ENCODE measurements around the gene IRAK1.

IRAK1 gene

GRCh38 chrX:153969125-153969903 lies 50.4 kb downstream of the IRAK1 start:
- H3K27me3 Mint-ChIP-seq (ENCODE audit: low read depth) = no peaks in the 10 kb centered on the region
- peaks cover 27% of the 10 kb centered on the region for H3K4me1 Mint-ChIP-seq (ENCODE audit: low read depth)
- H3K36me3 Mint-ChIP-seq (ENCODE audit: low read depth) = peaks cover 17% of the 10 kb centered on the region
- no peaks in the 10 kb centered on the region for H3K9me3 Mint-ChIP-seq
- H3K4me3 Mint-ChIP-seq = peak overlapping the region; percentile 100
- peak overlapping the region; percentile 98 for H3K27ac Mint-ChIP-seq

DNA sequence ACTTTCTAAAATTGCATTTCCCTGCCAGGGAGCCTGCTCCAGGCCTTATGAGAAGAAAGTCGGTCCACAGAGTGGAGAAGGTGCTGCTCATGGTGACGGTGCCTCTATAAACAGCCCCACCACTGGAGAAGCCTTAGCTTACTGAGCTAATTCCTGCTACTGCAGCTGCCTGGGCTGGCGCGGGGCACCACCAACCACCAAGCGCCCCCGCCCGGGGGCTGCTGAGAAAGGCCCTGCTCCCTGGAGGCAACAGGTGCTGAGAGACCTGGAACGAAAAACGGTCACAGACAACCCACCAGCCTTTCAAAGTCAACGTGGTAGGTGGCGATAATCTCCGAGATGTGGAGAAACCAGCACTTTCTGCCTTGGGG lies 51.0 kb downstream of the IRAK1 start:
- peaks cover 24% of the 10 kb centered on the region for H3K4me1 Mint-ChIP-seq (ENCODE audit: low read depth)
- H3K9me3 Mint-ChIP-seq = no peaks in the 10 kb centered on the region
- peak overlapping the region; percentile 100 for H3K4me3 Mint-ChIP-seq
- no peaks in the 10 kb centered on the region for H3K27me3 Mint-ChIP-seq (ENCODE audit: low read depth)
- H3K27ac Mint-ChIP-seq = peak overlapping the region; percentile 98
- H3K36me3 Mint-ChIP-seq (ENCODE audit: low read depth) = peaks cover 17% of the 10 kb centered on the region

DNA sequence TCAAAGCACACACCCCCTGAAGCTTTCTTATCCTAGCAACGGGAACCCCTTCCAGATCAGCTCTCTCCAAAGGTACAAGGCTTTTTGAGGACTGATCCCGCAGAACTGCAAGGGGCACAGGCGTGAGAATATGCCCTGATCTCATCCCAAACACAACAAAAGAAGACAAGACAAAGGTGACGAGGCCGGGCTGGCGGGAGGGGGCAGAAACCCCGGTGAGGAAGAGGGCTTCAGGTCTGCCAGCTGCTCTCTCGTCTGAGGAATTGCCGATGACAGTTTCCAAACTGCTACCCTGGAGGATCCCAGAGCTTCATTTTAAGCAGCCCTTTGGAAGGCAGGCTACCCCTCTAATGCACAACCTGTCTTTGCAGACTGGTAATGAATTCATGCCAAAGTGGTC lies 51.4 kb downstream of the IRAK1 start:
- Mint-ChIP-seq H3K27me3 (ENCODE audit: low read depth) (no peaks in the 10 kb centered on the region), H3K4me1 (ENCODE audit: low read depth) (peaks cover 23% of the 10 kb centered on the region), H3K4me3 (peak overlapping the region; percentile 100), H3K36me3 (ENCODE audit: low read depth) (peaks cover 17% of the 10 kb centered on the region), H3K27ac (peak overlapping the region; percentile 98), H3K9me3 (no peaks in the 10 kb centered on the region)

- no peaks in the 10 kb centered on the region for H3K27me3 Mint-ChIP-seq (ENCODE audit: low read depth)
- H3K4me1 Mint-ChIP-seq (ENCODE audit: low read depth) = peaks cover 20% of the 10 kb centered on the region
- H3K4me3 Mint-ChIP-seq = peak overlapping the region; percentile 100
- H3K27ac Mint-ChIP-seq = peak overlapping the region; percentile 98
- peaks cover 17% of the 10 kb centered on the region for H3K36me3 Mint-ChIP-seq (ENCODE audit: low read depth)
- H3K9me3 Mint-ChIP-seq = no peaks in the 10 kb centered on the region
Measured at GRCh38 chrX:153967536-153968224, 52.0 kb downstream of the IRAK1 start.

DNA sequence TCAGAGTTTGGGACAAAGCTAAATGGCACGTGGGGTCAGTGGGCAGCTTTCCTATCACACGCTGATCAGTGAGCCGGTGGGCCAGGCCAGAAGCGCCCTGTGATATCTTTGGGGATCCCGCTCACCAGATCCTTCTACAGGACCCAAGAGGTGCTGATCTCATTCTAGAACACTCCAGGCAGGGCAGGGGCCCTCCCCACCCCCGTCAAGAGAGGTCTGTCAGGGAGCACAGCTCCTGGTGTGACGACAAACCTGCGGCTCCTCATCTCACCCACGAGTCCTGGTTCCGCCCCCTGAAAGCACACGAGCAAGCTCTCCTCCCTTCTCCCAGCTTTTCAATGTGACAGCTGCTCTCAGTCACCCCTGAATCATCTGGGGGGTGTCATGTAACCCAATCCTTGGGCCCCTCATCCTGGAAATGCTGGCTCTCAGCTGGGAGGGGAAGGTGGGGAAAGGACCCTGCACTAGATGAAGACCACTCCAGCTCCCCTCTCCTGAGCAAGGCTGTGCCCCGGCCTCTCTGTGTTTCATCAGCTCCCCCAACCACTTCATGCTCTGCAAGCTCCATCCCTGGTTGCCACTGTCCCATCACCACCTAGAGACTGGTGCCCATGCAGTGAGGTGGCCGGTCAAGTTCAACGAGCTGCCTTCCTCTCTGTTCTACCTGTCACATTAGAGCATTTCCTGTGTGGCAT lies 52.7 kb downstream of the IRAK1 start:
- Mint-ChIP-seq H3K27me3 (ENCODE audit: low read depth) (no peaks in the 10 kb centered on the region), H3K36me3 (ENCODE audit: low read depth) (peaks cover 18% of the 10 kb centered on the region), H3K4me3 (peak overlapping the region; percentile 100), H3K27ac (peak overlapping the region; percentile 98), H3K9me3 (no peaks in the 10 kb centered on the region), H3K4me1 (ENCODE audit: low read depth) (peaks cover 20% of the 10 kb centered on the region)

- H3K9me3 Mint-ChIP-seq = no peaks in the 10 kb centered on the region
- H3K27ac Mint-ChIP-seq = peak overlapping the region; percentile 52
- H3K4me3 Mint-ChIP-seq = peak overlapping the region; percentile 100
- peaks cover 17% of the 10 kb centered on the region for H3K36me3 Mint-ChIP-seq (ENCODE audit: low read depth)
- peaks cover 20% of the 10 kb centered on the region for H3K4me1 Mint-ChIP-seq (ENCODE audit: low read depth)
- no peaks in the 10 kb centered on the region for H3K27me3 Mint-ChIP-seq (ENCODE audit: low read depth)
Measured at GRCh38 chrX:153966283-153966688, 53.4 kb downstream of the IRAK1 start.

DNA sequence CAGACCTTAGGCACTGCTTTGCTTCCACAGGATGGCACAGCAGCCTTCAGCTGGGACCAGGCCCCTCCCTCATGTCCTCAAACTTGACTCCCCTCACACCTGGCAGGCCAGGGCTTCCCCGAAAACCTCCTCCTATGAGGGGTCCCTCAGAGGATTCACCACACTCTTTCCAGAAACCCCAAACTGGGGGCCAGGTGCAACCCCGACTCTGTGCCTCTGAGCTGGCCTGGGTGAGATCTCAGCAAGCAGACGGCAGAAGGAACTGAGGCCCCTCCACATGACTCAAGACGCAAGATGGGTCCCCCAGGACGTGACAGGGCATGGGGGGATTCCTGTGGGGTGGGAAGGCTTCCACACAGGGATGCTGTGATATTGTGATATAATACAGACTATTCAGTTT lies 54.3 kb downstream of the IRAK1 start:
- peak overlapping the region; percentile 62 for H3K27ac Mint-ChIP-seq
- no peaks in the 10 kb centered on the region for H3K27me3 Mint-ChIP-seq (ENCODE audit: low read depth)
- H3K4me3 Mint-ChIP-seq = no peak overlapping the region
- no peaks in the 10 kb centered on the region for H3K9me3 Mint-ChIP-seq
- H3K36me3 Mint-ChIP-seq (ENCODE audit: low read depth) = peaks cover 18% of the 10 kb centered on the region
- peaks cover 20% of the 10 kb centered on the region for H3K4me1 Mint-ChIP-seq (ENCODE audit: low read depth)

DNA sequence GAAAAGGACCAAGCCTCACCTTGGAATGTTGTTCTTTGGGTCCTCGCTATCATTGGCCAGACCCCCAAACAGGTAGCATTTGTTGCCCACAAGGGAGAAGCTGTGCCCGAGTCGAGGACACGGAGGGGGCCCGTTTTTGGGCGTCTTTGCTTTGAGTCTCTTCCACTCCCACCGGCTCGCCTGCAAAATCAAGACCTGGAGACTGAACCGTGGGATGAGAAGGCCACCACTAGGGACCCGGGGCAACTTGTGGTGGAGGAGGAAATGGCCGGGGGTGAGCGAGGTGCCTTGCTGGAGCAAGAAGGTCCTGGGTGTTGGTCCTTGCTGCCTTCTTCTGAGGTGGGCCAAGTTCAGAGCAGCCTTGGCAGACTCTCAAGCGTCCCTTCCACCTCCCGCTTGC lies 55.6 kb downstream of the IRAK1 start:
- H3K4me1 Mint-ChIP-seq (ENCODE audit: low read depth) = peaks cover 20% of the 10 kb centered on the region
- no peak overlapping the region for H3K27ac Mint-ChIP-seq
- peaks cover 13% of the 10 kb centered on the region for H3K36me3 Mint-ChIP-seq (ENCODE audit: low read depth)
- no peaks in the 10 kb centered on the region for H3K9me3 Mint-ChIP-seq
- no peak overlapping the region for H3K4me3 Mint-ChIP-seq
- no peaks in the 10 kb centered on the region for H3K27me3 Mint-ChIP-seq (ENCODE audit: low read depth)

DNA sequence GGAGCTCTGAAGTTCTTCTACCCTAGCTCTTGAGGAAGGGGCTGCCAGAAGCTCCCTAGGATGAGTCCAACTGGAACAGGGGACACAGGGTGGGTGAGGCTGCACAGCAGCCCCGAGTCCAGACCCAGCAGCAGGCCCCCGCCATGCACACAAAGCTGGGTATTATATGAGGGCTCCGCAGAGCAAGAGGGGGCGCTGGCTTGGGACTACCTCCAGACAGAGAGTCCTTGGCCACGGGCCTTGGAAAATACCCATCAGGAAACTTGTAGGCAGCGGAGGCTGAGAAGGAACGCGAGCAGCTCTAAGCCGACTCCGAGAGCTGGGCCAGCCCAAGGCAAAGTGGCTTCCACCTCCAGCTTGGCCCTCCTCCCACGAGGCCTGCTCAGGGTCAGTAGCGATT lies 56.2 kb downstream of the IRAK1 start:
- Mint-ChIP-seq H3K27ac (no peak overlapping the region), H3K4me3 (no peak overlapping the region), H3K27me3 (ENCODE audit: low read depth) (no peaks in the 10 kb centered on the region), H3K36me3 (ENCODE audit: low read depth) (peaks cover 13% of the 10 kb centered on the region), H3K9me3 (no peaks in the 10 kb centered on the region), H3K4me1 (ENCODE audit: low read depth) (peaks cover 20% of the 10 kb centered on the region)

DNA sequence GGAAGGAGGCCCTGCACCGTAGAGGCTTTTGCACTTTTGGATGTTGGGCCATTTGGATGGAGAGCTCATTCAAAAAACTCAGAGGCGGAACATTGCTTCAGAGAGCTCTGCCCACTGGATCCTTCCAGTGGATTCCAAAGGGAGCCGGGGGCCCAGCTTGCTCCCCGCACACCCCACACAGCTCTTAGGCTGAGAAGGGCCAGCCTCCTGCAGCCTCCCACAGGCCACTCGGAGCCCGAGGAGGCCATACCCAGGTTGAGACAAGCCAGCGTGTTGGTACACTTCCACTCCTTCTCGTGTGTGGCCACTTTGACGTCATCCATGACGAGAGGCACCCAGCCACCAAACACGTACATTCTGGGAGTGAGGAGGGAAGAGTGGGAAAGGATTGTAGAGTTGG lies 58.4 kb downstream of the IRAK1 start:
- H3K36me3 Mint-ChIP-seq (ENCODE audit: low read depth) = peaks cover 9% of the 10 kb centered on the region
- peaks cover 3% of the 10 kb centered on the region for H3K4me1 Mint-ChIP-seq (ENCODE audit: low read depth)
- no peak overlapping the region for H3K4me3 Mint-ChIP-seq
- no peak overlapping the region for H3K27ac Mint-ChIP-seq
- H3K9me3 Mint-ChIP-seq = no peaks in the 10 kb centered on the region
- no peaks in the 10 kb centered on the region for H3K27me3 Mint-ChIP-seq (ENCODE audit: low read depth)

DNA sequence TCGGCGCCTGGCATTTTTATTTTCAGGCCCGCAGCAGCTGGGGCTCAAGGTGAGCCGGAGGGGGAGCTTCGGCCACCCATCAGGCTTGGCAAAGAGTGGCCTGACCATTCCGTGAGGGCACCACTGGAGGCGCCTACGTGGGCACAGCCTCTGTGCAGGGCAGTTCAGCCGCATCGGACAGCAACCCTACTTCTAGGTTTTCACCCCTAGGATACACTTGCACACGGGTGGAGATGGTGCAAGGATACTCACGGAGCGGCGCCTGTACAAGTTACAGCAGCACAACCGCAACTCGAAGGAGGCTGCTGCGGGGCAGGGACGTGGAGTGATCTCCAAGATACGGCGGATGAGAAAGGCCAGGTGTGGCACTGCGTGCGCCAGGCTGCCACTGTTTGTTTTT lies 58.9 kb downstream of the IRAK1 start:
- no peaks in the 10 kb centered on the region for H3K27me3 Mint-ChIP-seq (ENCODE audit: low read depth)
- H3K9me3 Mint-ChIP-seq = no peaks in the 10 kb centered on the region
- H3K27ac Mint-ChIP-seq = no peak overlapping the region
- no peak overlapping the region for H3K4me3 Mint-ChIP-seq
- peaks cover under 1% of the 10 kb centered on the region for H3K4me1 Mint-ChIP-seq (ENCODE audit: low read depth)
- H3K36me3 Mint-ChIP-seq (ENCODE audit: low read depth) = peaks cover 10% of the 10 kb centered on the region
